ENCODE measurements around the gene HAND1.

Gene HAND1

GRCh38 chr5:154477382-154478223, 424 bp downstream of the HAND1 start:
- peak; percentile 13 for DNase-seq

GRCh38 chr5:154476354-154477205, 1.4 kb downstream of the HAND1 start:
- DNase-seq = no peak

GRCh38 chr5:154475591-154476353, 2.3 kb downstream of the HAND1 start:
- no peak for DNase-seq

GRCh38 chr5:154474396-154475334, 3.4 kb downstream of the HAND1 start:
- DNase-seq = no peak

GRCh38 chr5:154473581-154474283, 4.3 kb downstream of the HAND1 start:
- DNase-seq = no peak

- no peak for DNase-seq
These were observed 5.0 kb downstream of the HAND1 start for GRCh38 chr5:154472871-154473580.

GRCh38 chr5:154470947-154471870, 6.8 kb downstream of the HAND1 start:
- DNase-seq = no peak

- DNase-seq = no peak
These were observed 7.9 kb downstream of the HAND1 start for GRCh38 chr5:154470137-154470536.

GRCh38 chr5:154467655-154468354, 10.2 kb downstream of the HAND1 start:
- peak; percentile 44 for DNase-seq

GRCh38 chr5:154466671-154467070, 11.4 kb downstream of the HAND1 start:
- DNase-seq = no peak

GRCh38 chr5:154466147-154466546, 11.9 kb downstream of the HAND1 start:
- DNase-seq = no peak

GRCh38 chr5:154465169-154465568, 12.9 kb downstream of the HAND1 start:
- peak; percentile 90 for DNase-seq

- DNase-seq = no peak
These were observed 13.6 kb downstream of the HAND1 start for GRCh38 chr5:154464438-154464837.

- no peak for DNase-seq
These were observed 16.5 kb downstream of the HAND1 start for GRCh38 chr5:154461531-154461930.

- no peak for DNase-seq
These were observed 17.9 kb downstream of the HAND1 start for GRCh38 chr5:154460172-154460571.

GRCh38 chr5:154459015-154459414, 19.0 kb downstream of the HAND1 start:
- DNase-seq = no peak

- no peak for DNase-seq
These were observed 21.5 kb downstream of the HAND1 start for GRCh38 chr5:154456540-154456939.

GRCh38 chr5:154455585-154455984, 22.4 kb downstream of the HAND1 start:
- DNase-seq = no peak

- DNase-seq = no peak
These were observed 26.1 kb downstream of the HAND1 start for GRCh38 chr5:154451957-154452356.
